D341Med (cell line): Measurements from ENCODE around the gene CYB5B.

Source experiments
- DNase-seq: peaks from one replicate; pipeline ENCODE4 v3.0.0; 2012; ENCODE audit warnings: low spot score

Gene CYB5B, protein sequence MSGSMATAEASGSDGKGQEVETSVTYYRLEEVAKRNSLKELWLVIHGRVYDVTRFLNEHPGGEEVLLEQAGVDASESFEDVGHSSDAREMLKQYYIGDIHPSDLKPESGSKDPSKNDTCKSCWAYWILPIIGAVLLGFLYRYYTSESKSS

GRCh38 chr16:69424053-69424934 is at the start of gene CYB5B:
CYB5B (plus strand) TSS chr16:69424619; CDS start chr16:69424684, 65 bp downstream.
- peak; percentile 92 for DNase-seq

DNA sequence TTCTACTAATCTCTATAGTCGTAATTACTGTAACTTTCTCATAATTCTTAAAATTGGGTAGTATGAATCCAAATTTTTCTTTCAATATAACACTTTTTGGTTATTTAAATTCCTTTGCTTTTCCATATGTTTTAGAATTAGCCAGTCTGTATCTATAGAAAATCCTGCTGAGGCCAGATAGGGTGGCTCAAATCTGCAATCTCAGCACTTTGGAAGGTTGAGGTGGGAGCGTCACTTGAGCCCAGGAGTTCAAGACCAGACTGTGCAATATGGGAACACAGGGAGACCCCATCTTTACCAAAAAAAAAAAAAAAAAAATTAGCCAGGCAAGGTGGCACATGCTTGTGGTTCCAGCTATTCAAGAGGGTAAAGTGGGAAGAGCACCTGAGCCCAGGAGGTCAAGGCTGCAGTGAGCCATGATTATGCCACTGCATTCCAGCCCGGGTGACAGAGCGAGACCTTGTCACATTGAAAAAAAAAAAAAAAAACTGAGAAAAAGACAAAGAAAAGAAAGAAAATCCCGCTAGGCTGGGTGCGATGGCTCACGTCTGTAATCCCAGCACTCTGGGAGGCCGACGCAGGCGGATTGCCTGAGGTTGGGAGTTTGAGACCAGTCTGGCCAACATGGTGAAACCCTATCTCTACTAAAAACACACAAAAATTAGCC is 47.9 kb upstream of the CYB5B start:
- no peak for DNase-seq

DNA sequence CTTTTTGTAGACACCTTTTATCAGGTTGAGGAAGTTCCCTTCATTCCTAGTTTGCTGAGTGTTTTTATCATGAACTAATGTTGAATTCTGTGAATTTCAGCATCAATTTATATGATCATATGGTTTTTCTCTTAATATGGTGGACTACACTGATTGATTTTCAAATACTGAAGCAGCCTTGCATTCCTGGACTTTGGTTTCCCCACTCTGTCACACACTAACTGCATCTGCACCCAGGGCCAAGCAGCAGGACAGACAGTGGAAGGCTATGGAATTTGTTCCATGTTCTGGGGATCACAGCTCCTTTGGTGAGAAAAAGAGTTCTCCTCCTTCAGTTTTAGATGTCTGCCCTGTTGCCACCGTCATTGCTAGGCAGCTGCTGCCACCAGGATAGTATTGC is 46.4 kb upstream of the CYB5B start:
- no peak for DNase-seq

GRCh38 chr16:69378760-69379159 is 45.7 kb upstream of the CYB5B start:
- no peak for DNase-seq

GRCh38 chr16:69381231-69381630 is 43.2 kb upstream of the CYB5B start:
- no peak for DNase-seq

- DNase-seq, result no peak
These were observed 42.0 kb upstream of the CYB5B start for GRCh38 chr16:69382421-69382820.

GRCh38 chr16:69384974-69385373 is 39.4 kb upstream of the CYB5B start:
- no peak for DNase-seq

DNA sequence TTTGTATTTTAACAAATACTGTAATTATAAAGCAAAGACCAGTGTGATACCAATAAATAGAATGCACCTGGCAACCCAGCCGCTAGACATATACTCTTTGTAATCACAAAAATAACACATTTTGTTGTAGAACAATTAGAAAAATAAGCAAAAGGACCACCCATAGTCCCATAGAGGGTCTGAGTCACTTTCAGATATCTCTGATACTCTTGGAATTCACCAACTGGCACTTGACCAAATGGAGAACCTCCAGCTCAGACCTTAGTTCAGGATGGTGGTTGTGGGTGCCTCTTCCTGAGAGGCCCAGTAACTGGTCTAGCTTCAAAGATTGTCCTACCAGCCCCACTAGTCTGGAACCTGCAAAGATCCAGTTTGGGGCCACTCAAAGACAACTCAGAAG is 37.8 kb upstream of the CYB5B start:
- no peak for DNase-seq

DNA sequence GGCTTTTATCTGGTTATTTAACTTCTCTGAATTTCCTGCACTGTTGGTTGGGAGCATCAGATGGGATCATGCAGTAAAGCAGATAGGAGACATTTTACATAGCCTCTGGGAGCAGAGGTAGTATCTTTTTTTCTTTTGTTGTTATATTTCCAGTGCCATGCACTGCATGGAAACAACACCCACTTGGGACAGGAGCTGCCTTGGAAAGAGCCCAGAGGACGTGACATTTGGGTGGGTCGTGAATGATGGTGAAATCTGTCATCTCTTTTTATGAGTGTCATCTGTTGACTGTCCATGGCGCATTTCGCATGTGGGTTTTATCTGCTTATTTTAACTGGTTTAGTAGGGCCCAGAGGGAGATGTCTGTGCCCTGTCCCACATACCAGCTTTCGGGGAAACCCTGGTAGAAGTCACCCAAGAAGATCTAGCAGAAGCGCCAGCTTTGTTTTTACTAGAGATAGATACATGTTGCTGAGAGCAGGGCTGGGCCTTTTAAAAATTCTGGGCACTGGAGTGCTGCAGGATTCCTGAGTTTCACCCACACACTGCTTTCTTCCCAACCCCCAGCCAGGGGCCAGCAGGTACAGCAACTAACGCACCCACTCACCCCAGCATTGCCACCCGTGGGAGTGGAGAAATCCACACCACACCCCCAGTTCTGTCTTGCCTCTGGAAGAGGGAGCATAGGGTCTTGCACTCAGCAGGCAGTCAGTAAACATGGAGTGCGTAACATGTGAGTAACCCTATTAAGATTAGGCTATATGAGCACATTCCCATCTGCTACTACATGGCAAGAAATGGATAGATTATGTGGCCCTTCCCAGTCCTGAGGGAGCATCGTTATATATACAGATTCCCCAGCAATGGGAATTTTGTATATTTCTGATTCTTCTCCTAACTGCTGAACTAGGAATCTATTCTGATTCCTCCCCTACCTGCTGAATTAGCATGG is 30.2 kb upstream of the CYB5B start:
- no peak for DNase-seq

DNA sequence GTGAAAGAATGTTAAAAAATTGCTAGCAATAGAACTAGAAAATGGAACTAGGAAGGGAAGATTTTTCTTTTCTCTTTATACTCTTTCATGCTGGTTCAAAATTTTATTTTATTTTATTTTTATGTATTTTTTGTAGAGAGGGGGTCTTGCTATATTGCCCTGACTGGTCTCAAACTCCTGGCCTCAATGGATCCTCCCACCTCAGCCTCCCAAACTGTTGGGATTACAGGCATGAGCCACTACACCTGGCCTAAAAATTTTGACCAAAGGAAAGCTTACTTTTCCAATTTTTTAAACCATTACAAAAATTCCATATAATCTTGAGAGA is 28.6 kb upstream of the CYB5B start:
- DNase-seq, result no peak

DNA sequence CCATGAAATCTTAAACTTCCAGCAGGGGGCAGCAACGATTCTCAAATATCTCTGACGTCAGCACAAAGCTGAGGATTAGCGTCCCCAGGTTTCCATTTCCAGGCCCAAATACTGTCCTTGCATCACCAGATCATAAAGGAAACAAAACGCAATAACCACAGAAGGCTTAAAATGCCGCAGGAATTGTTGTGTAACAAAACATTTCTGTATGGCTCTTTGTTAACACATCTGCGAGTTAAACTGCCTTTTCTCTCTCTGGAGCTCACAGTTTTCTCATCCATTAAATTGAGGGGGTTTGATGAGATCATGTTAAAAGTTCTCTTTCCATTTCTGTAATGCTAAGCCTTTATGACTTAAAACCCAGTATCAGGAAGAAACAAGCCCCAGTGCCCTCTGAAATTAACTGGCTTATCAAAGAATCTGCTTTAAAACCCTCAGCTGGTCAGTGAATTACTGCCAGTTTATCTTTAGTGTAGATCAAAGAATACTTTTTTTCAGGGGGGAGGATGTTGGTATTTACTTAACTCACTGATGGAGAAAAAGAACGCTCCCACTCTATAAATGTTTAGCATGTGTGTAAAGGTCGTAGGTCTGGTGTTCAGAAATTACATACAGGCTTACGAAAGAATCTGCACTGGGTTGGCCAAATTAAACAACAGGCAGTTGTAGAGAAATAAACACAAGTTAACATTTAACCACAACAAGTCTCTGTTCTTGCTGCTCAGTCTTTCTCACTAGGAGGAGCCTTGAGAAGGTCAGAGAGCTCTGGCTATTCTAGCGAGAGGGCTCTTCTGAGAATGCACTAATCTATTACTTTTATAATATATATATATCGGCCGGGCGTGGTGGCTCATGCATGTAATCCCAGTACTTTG is 28.0 kb upstream of the CYB5B start:
- DNase-seq, result peak; percentile 68

GRCh38 chr16:69397821-69398521 is 26.4 kb upstream of the CYB5B start:
- DNase-seq, result peak; percentile 60

DNA sequence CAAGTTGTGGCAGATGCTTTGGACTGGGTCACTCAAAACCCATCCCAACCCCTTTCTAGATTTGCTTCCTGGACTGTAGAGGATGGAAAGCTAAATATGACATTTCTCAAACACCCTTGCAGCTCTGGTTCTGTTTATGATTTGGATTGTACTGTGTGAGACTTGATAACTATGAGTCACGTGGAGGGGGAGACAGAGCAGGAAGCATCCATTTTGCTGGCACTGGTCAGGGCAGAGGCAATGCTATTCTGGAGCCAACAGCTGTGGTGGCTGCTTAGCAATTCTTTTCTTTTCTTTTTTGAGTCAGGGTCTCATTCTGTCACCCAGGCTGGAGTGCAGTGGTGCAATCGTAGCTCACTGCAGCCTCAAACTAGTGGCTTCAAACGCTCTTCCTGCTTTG is 25.1 kb upstream of the CYB5B start:
- DNase-seq, result no peak

GRCh38 chr16:69402439-69402838 is 22.0 kb upstream of the CYB5B start:
- DNase-seq, result no peak

GRCh38 chr16:69404275-69404805 is 20.1 kb upstream of the CYB5B start:
- no peak for DNase-seq

DNA sequence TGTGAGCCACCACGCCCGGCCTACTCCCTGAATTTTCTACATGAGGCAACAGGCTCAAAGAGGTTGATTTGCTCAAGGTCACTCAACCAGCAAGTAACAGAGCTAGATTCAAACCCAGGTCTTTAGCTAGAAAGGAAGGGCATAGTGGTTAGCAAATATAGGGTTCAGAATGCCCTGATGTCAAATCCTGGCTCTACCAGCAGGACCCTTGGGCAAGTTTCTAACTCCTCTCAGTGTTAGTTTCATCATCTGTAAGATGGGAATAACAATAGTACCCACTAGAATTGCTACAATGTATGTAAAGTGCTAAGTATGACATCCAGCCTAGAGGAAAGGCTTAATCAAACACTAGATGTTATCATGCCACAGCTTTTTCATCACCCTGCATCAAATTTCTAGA is 19.1 kb upstream of the CYB5B start:
- no peak for DNase-seq

GRCh38 chr16:69405757-69406156 is 18.7 kb upstream of the CYB5B start:
- no peak for DNase-seq

GRCh38 chr16:69406780-69407331 is 17.6 kb upstream of the CYB5B start:
- DNase-seq, result no peak

GRCh38 chr16:69407702-69408323 is 16.6 kb upstream of the CYB5B start:
- no peak for DNase-seq
